Brain pericyte (primary cell): ENCODE measurements around the gene ARL6IP1.
"Not testable (repeated sequence)": the region's sequence is repeated elsewhere in the genome, so short reads cannot be mapped to it uniquely, and the experiment has no call there.

Source experiments
- DNase-seq: peaks from one replicate; pipeline ENCODE4 v3.0.0-alpha.2; 2012; ENCODE audit warnings: low read depth, low spot score

The ARL6IP1 gene

GRCh38 chr16:18759598-18760520 is 41.5 kb downstream of the ARL6IP1 start:
- DNase-seq = not testable (repeated sequence)

- DNase-seq = not testable (repeated sequence)
These were observed 43.2 kb downstream of the ARL6IP1 start for GRCh38 chr16:18757960-18758660.

GRCh38 chr16:18756639-18757038 is 44.7 kb downstream of the ARL6IP1 start:
- DNase-seq = not testable (repeated sequence)

GRCh38 chr16:18742870-18743269 is 58.5 kb downstream of the ARL6IP1 start:
- DNase-seq = not testable (repeated sequence)
